Measurements from ENCODE around the gene FGF1. TPM values are rescaled to one million over a fixed set of nuclear protein-coding genes. Genes with fewer than 3 reads are reported as not detected.

The FGF1 gene
- polyA plus RNA-seq, 1 of the 3 experiments (the other 2 are of a cell fraction) = 5.3 TPM

Other genes with a start within 250 kb of the FGF1 start
- 6.1 and 8.4 TPM in 2 replicates for gene ARHGAP26, start 84.3 kb upstream of the FGF1 start, polyA plus RNA-seq (2012; rRNA removed)